PFSK-1 (cell line): ENCODE data around the gene ERICH6B.

ENCODE experiments used
- FOXP2 ChIP-seq: optimal IDR thresholded peaks from 2 replicates; pipeline ENCODE3; 2011; ENCODE audit warnings: borderline replicate concordance, control low read depth, inconsistent platforms; ENCODE audit not compliant: insufficient read depth; ENCODE audit errors: extremely low read length, extremely low read depth
- POLR2AphosphoS5 ChIP-seq: IDR thresholded peaks from 2 replicates; pipeline ENCODE4 v1.6.1; 2012; ENCODE audit warnings: low read depth, mild to moderate bottlenecking, control low read depth, low read length, moderate library complexity
- SIN3A ChIP-seq: IDR thresholded peaks from 2 replicates; pipeline ENCODE4 v1.6.1; 2012; ENCODE audit warnings: mild to moderate bottlenecking, low read length, moderate library complexity, borderline replicate concordance; ENCODE audit not compliant: insufficient read depth
- TAF1 ChIP-seq: IDR thresholded peaks from 2 replicates; pipeline ENCODE4 v1.6.1; 2012; ENCODE audit warnings: low read length, control low read depth, borderline replicate concordance; ENCODE audit not compliant: insufficient read depth
- TF ChIP-seq, protein P1 (sequence below), 2 experiments: IDR thresholded peaks; 2 replicates each; pipeline versions ENCODE4 v1.6.1 to v1.8.0; 2011 to 2012; ENCODE audit warnings: low read depth in 2 of 2, low read length in 2 of 2, control low read depth in 1 of 2, inconsistent platforms in 1 of 2, mild to moderate bottlenecking in 1 of 2, moderate library complexity in 1 of 2; ENCODE audit not compliant: insufficient read depth in 1 of 2

The ERICH6B gene

DNA sequence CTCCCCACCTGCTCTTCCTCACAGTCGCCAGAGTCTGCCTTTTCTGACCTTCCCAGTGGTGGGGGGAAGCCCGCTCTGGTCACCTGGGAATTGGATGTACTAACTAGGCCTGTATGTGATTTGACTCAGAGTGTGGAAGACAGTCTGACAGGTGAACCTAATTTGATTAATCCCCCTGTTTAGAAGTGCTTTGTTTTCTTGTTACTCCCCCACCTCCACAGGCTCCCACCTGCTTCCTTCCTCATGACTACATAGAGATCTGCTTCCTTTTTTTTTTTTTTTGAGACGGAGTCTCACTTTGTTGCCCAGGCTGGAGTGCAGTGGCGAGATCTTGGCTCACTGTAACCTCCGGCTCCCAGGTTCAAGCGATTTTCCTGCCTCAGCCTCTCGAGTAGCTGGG, 106.8 kb downstream of the ERICH6B start:
- TF ChIP-seq, protein P1, sequence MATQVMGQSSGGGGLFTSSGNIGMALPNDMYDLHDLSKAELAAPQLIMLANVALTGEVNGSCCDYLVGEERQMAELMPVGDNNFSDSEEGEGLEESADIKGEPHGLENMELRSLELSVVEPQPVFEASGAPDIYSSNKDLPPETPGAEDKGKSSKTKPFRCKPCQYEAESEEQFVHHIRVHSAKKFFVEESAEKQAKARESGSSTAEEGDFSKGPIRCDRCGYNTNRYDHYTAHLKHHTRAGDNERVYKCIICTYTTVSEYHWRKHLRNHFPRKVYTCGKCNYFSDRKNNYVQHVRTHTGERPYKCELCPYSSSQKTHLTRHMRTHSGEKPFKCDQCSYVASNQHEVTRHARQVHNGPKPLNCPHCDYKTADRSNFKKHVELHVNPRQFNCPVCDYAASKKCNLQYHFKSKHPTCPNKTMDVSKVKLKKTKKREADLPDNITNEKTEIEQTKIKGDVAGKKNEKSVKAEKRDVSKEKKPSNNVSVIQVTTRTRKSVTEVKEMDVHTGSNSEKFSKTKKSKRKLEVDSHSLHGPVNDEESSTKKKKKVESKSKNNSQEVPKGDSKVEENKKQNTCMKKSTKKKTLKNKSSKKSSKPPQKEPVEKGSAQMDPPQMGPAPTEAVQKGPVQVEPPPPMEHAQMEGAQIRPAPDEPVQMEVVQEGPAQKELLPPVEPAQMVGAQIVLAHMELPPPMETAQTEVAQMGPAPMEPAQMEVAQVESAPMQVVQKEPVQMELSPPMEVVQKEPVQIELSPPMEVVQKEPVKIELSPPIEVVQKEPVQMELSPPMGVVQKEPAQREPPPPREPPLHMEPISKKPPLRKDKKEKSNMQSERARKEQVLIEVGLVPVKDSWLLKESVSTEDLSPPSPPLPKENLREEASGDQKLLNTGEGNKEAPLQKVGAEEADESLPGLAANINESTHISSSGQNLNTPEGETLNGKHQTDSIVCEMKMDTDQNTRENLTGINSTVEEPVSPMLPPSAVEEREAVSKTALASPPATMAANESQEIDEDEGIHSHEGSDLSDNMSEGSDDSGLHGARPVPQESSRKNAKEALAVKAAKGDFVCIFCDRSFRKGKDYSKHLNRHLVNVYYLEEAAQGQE (IDR thresholded peaks at IDR 0.05; ENCODE audit: insufficient read depth in 1 of 2, low read depth in 2 of 2, low read length in 2 of 2) = no peak
- no peak for TF ChIP-seq TAF1
- no peak for TF ChIP-seq POLR2AphosphoS5
- no peak for TF ChIP-seq FOXP2
- no peak for TF ChIP-seq SIN3A

DNA sequence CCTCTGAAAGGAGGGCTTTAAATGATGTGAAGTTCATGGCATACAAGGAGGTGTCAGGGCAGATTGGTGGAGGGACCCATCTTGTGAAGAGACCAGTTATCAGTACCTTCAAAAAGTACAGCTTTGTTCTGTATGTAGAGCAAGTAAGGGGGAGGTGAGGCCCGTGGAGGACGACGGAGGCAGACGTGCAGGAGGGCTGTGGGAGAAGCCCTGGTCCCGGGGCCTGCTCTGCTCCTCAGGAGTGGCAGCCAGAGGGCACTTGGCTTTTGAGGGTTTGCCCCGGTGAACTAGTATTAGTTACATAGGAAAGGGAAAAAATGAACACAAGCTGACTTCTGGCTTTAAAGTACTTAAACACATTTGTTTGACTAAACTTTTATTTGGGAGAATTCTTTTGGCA, 108.7 kb downstream of the ERICH6B start:
- no peak for TF ChIP-seq SIN3A
- TF ChIP-seq FOXP2 = no peak
- TF ChIP-seq TAF1 = no peak
- TF ChIP-seq, protein P1 (IDR thresholded peaks at IDR 0.05; ENCODE audit: insufficient read depth in 1 of 2, low read depth in 2 of 2, low read length in 2 of 2) = no peak
- TF ChIP-seq POLR2AphosphoS5 = no peak

DNA sequence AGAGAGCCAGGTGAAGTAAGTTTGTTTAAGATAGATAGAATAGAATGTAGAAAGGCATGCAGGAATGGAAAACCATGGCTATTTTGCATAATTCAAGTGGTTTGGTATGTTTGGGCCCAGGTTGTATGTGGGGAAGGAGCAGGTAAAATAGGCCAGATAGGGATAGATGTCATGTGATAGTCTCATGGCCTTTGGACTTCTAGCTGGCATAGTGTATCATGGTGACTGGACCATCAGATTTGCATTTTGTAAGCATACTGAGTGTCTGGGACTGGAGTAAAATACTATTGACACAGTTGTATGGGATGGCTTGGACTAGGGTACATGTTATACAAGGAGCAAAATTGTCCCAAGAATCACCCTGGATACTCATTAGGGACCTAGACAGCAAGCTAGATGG, 111.9 kb downstream of the ERICH6B start:
- TF ChIP-seq SIN3A = no peak
- no peak for TF ChIP-seq FOXP2
- no peak for TF ChIP-seq TAF1
- TF ChIP-seq, protein P1 (IDR thresholded peaks at IDR 0.05; ENCODE audit: insufficient read depth in 1 of 2, low read depth in 2 of 2, low read length in 2 of 2) = no peak
- no peak for TF ChIP-seq POLR2AphosphoS5

DNA sequence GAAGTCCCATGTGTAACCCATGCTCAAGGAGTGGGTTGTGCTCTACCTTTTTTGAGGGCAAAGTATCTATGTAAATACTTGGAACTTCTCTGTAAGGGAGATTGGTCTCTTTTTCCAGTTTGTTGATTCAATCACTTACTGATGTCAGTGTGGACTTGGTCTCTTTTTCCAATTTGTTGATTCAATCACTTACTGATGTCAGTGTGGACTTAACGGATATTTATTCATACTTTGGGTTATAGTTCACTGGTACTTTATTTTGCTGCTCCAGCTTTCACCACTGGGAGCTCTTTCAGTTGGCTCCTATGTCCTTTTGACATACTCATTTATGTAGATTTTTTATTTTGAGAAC, 114.4 kb downstream of the ERICH6B start:
- TF ChIP-seq FOXP2 = no peak
- no peak for TF ChIP-seq TAF1
- no peak for TF ChIP-seq SIN3A
- TF ChIP-seq, protein P1 (IDR thresholded peaks at IDR 0.05; ENCODE audit: insufficient read depth in 1 of 2, low read depth in 2 of 2, low read length in 2 of 2) = no peak
- TF ChIP-seq POLR2AphosphoS5 = no peak

DNA sequence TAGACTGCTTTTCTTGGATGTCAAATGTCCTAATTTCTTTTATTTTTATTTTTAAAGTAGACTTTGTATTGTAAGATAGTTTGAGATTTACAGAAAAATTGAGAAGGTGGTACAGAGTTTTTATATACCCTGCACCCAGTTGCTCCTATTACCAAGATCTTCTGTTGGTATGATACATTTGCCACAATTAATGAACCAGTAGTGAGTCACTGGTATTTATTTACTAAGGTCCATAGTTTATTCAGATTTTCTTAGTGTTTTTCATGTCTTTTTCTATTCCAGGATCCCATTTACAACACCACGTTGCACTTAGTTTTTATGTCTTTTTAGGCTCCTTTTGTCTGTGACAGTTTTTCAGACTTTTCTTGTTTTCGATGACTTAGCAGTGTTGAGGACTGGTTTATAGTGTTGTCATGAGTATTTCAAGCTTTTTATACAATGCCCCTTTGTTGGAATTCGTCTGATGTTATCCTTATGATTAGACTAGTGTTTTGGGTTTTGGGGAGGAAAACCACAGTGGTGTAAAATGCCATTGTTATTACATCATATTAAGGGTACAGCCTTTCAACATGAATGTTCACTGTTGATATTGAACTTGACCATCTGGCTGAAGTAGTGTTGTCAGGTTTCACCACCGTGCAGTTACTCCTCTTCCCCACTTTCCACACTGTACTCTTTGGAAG, 114.9 kb downstream of the ERICH6B start:
- TF ChIP-seq TAF1 (no peak), FOXP2 (no peak)
- TF ChIP-seq, protein P1 (IDR thresholded peaks at IDR 0.05; ENCODE audit: insufficient read depth in 1 of 2, low read depth in 2 of 2, low read length in 2 of 2) = no peak
